SK-N-SH treated with all-trans-retinoic acid at 6 μM for 48 hours (cell line): ENCODE data around the gene LRBA.

Experiments used
- ESRRG ChIP-seq: fragments of 250-450 bp; sonication (Bioruptor Pico); IDR thresholded peaks from 2 replicates; pipeline ENCODE4 v1.6.1; 2021; ENCODE audit warnings: mild to moderate bottlenecking
- GLIS3 ChIP-seq: fragments of 250-450 bp; sonication (Bioruptor Pico); IDR thresholded peaks from 2 replicates; pipeline ENCODE4 v1.5.0; 2020; ENCODE audit warnings: mild to moderate bottlenecking, moderate library complexity
- ISL1 ChIP-seq: fragments of 250-450 bp; sonication (Bioruptor Pico); IDR thresholded peaks from 2 replicates; pipeline ENCODE4 v2.1.2; 2022; ENCODE audit warnings: mild to moderate bottlenecking, moderate library complexity
- RARB ChIP-seq: fragments of 250-450 bp; sonication (Bioruptor Pico); IDR thresholded peaks from 2 replicates; pipeline ENCODE4 v1.8.0; 2021; ENCODE audit warnings: mild to moderate bottlenecking, moderate library complexity
- TCF4 ChIP-seq: fragments of 250-450 bp; sonication (Bioruptor Pico); IDR thresholded peaks from 2 replicates; pipeline ENCODE4 v1.8.0; 2021; ENCODE audit warnings: mild to moderate bottlenecking, moderate library complexity, borderline replicate concordance
- TOX ChIP-seq: fragments of 250-450 bp; sonication (Bioruptor Pico); IDR thresholded peaks from 2 replicates; pipeline ENCODE4 v1.8.0; 2021; ENCODE audit warnings: mild to moderate bottlenecking, moderate library complexity, borderline replicate concordance
- ZC3H10 ChIP-seq: fragments of 250-450 bp; sonication (Bioruptor Pico); IDR thresholded peaks from 2 replicates; pipeline ENCODE4 v1.5.1; 2021; ENCODE audit warnings: mild to moderate bottlenecking, moderate library complexity
- ZFP3 ChIP-seq: fragments of 250-450 bp; sonication (Bioruptor Pico); IDR thresholded peaks from 2 replicates; pipeline ENCODE4 v1.5.0; 2020; ENCODE audit warnings: mild to moderate bottlenecking, moderate library complexity
- ZFP30 ChIP-seq: fragments of 450-650 bp; formaldehyde crosslinking; IDR thresholded peaks from 2 replicates; pipeline ENCODE4 v1.5.0; 2022; ENCODE audit warnings: mild to moderate bottlenecking, moderate library complexity
- ZNF70 ChIP-seq: fragments of 450-650 bp; formaldehyde crosslinking; IDR thresholded peaks from 2 replicates; pipeline ENCODE4 v1.5.0; 2020; ENCODE audit warnings: mild to moderate bottlenecking, moderate library complexity
- TF ChIP-seq, protein P1 (sequence below): fragments of 250-450 bp; sonication (Bioruptor Pico); IDR thresholded peaks from 2 replicates; pipeline ENCODE4 v1.5.0; 2020; ENCODE audit warnings: mild to moderate bottlenecking, moderate library complexity
- TF ChIP-seq, protein P2 (sequence below): fragments of 250-450 bp; sonication (Bioruptor Pico); IDR thresholded peaks from 2 replicates; pipeline ENCODE4 v1.8.0; 2021; ENCODE audit warnings: low read depth, mild to moderate bottlenecking, moderate library complexity, borderline replicate concordance

DNA sequence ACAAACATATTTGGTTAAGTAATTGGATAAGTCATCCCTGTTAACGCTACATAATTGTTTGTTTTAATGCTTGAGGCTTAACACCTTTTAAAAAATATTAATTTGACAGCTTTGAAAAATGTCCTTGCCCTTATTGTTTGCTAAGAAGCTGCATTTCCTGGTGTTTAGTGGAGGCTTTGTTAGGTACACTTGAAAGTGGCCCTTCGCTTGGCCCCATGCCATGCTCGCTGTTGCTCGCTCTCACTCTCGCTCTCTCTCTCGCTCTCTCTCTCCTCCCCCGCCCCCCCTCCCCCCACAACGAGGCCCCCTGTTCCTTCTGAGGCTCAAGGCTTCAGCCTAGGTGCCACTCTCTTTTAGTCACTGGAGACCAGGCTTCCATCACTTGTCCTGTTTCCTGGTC lies 797.3 kb downstream of the LRBA start:
- TF ChIP-seq ZC3H10 (no peak), ESRRG (CRISPR knock-in tag) (no peak), TCF4 (CRISPR knock-in tag) (no peak), ISL1 (CRISPR knock-in tag) (no peak), ZFP30 (no peak), ZFP3 (no peak), TOX (CRISPR knock-in tag) (no peak), ZNF70 (no peak), GLIS3 (CRISPR knock-in tag) (no peak), RARB (CRISPR knock-in tag) (no peak)
- TF ChIP-seq, protein P1, sequence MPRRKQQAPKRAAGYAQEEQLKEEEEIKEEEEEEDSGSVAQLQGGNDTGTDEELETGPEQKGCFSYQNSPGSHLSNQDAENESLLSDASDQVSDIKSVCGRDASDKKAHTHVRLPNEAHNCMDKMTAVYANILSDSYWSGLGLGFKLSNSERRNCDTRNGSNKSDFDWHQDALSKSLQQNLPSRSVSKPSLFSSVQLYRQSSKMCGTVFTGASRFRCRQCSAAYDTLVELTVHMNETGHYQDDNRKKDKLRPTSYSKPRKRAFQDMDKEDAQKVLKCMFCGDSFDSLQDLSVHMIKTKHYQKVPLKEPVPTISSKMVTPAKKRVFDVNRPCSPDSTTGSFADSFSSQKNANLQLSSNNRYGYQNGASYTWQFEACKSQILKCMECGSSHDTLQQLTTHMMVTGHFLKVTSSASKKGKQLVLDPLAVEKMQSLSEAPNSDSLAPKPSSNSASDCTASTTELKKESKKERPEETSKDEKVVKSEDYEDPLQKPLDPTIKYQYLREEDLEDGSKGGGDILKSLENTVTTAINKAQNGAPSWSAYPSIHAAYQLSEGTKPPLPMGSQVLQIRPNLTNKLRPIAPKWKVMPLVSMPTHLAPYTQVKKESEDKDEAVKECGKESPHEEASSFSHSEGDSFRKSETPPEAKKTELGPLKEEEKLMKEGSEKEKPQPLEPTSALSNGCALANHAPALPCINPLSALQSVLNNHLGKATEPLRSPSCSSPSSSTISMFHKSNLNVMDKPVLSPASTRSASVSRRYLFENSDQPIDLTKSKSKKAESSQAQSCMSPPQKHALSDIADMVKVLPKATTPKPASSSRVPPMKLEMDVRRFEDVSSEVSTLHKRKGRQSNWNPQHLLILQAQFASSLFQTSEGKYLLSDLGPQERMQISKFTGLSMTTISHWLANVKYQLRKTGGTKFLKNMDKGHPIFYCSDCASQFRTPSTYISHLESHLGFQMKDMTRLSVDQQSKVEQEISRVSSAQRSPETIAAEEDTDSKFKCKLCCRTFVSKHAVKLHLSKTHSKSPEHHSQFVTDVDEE (CRISPR knock-in tag), result no peak
- TF ChIP-seq, protein P2, sequence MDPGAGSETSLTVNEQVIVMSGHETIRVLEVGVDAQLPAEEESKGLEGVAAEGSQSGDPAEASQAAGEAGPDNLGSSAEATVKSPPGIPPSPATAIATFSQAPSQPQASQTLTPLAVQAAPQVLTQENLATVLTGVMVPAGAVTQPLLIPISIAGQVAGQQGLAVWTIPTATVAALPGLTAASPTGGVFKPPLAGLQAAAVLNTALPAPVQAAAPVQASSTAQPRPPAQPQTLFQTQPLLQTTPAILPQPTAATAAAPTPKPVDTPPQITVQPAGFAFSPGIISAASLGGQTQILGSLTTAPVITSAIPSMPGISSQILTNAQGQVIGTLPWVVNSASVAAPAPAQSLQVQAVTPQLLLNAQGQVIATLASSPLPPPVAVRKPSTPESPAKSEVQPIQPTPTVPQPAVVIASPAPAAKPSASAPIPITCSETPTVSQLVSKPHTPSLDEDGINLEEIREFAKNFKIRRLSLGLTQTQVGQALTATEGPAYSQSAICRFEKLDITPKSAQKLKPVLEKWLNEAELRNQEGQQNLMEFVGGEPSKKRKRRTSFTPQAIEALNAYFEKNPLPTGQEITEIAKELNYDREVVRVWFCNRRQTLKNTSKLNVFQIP (CRISPR knock-in tag), result no peak
